Skeletal muscle satellite cell (primary cell): ENCODE results near the gene MKX. TPM values are rescaled to one million over a fixed set of nuclear protein-coding genes. Genes with fewer than 3 reads are reported as not detected.

ENCODE experiments used
- H3K27me3 ChIP-seq: 2 replicates; pipeline ENCODE4 v1.7.0; 2013; ENCODE audit warnings: low read length; ENCODE audit not compliant: control insufficient read depth, insufficient read depth
- H3K36me3 ChIP-seq: 2 replicates; pipeline ENCODE4 v1.7.0; 2013; ENCODE audit warnings: mild to moderate bottlenecking, control low read depth, low read length; ENCODE audit not compliant: insufficient read depth
- H3K4me1 ChIP-seq: 2 replicates; pipeline ENCODE4 v1.7.0; 2013; ENCODE audit warnings: low read length; ENCODE audit not compliant: control insufficient read depth, insufficient read depth
- H3K4me2 ChIP-seq: 2 replicates; pipeline ENCODE4 v1.7.0; 2013; ENCODE audit warnings: mild to moderate bottlenecking, low read length
- H3K4me3 ChIP-seq: 2 replicates; pipeline ENCODE4 v1.7.0; 2013; ENCODE audit warnings: low read length
- H3K9ac ChIP-seq: 2 replicates; pipeline ENCODE4 v1.7.0; 2013; ENCODE audit warnings: mild to moderate bottlenecking, low read depth, low read length, moderate library complexity
- H3K9me3 ChIP-seq: replicated peaks from 2 replicates; pipeline ENCODE4 v1.7.0; 2013; ENCODE audit warnings: mild to moderate bottlenecking, control low read depth, low read length
- small RNA-seq: library from RNA; depleted of rRNA; stranded (forward); fragments of <200 nt; gene quantifications from one replicate; pipeline ENCODE3, GENCODE V24; 2012

MKX gene

DNA sequence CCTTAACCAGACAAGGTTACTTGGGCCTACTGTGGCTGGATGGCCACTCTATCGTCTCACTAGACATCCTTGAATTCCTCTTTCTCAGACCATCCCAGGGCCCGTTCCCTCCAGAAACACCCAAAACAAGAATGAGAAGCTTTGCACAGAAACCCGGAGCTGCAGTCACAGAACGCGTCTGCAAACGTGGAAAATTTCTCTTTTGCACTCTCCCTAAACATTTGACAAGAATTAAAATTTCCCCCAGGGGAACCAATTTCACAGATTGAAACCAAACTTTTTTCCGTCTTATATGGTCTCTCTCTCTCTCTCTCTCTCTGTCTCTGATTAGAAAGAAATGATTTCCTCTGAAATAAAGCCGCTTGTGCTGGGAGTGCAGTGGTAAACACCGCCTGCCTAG lies 120.7 kb downstream of the MKX start:
- Histone ChIP-seq H3K9ac (peak overlapping the region; percentile 57), H3K36me3 (no peaks in the 10 kb centered on the region)

More for the DNA sequence above, 120.7 kb downstream of the MKX start:
- H3K27me3 ChIP-seq: no peaks in the 10 kb centered on the region
- no peak overlapping the region for H3K4me3 ChIP-seq
- H3K4me2 ChIP-seq: no peak overlapping the region
- H3K9me3 ChIP-seq: no peaks in the 10 kb centered on the region
- peaks cover 32% of the 10 kb centered on the region for H3K4me1 ChIP-seq

Small RNA genes within 50 kb of the gene (small RNA-seq; reads per million reads assigned to genes)
- not detected for gene RN7SKP132
